DND-41 (cell line): ENCODE measurements around the gene RASGRP2.

ENCODE experiments used
- ATAC-seq: fragments of 200-7000 bp; cut with Tn5 transposase; 3 replicates; pipeline ENCODE4 v1.9.1; 2021; ENCODE audit warnings: low read depth; ENCODE audit not compliant: insufficient read depth
- DNase-seq: peaks from one replicate; pipeline ENCODE4 v3.0.0-alpha.2; 2020
- H2AFZ ChIP-seq: 2 replicates; pipeline ENCODE4 v1.6.0; 2012; ENCODE audit warnings: low read depth, low read length
- H3K27ac ChIP-seq: 2 replicates; pipeline ENCODE4 v1.5.1; 2012; ENCODE audit warnings: low read length, inconsistent platforms
- H3K27me3 ChIP-seq: fragments of 200-600 bp; sonication (generic); 2 replicates; pipeline ENCODE4 v1.6.0; 2012; ENCODE audit warnings: low read length, mild to moderate bottlenecking, inconsistent platforms; ENCODE audit not compliant: insufficient read depth, poor library complexity
- H3K36me3 ChIP-seq: 2 replicates; pipeline ENCODE4 v1.5.1; 2012; ENCODE audit warnings: low read length, inconsistent platforms; ENCODE audit not compliant: insufficient read depth
- H3K4me1 ChIP-seq: 2 replicates; pipeline ENCODE4 v1.5.1; 2012; ENCODE audit warnings: mild to moderate bottlenecking, low read length; ENCODE audit not compliant: insufficient read depth
- H3K4me2 ChIP-seq: 2 replicates; pipeline ENCODE4 v1.6.0; 2012; ENCODE audit warnings: mild to moderate bottlenecking, moderate library complexity, low read length, inconsistent platforms; ENCODE audit not compliant: insufficient read depth
- H3K4me3 ChIP-seq, 2 experiments: fragments of 200-600 bp in 1 of 2; shearing (Covaris generic) in 1 of 2; 2 replicates each; pipeline ENCODE4 v1.5.1; 2012 to 2016; ENCODE audit warnings: inconsistent platforms in 2 of 2, low read length in 2 of 2, mild to moderate bottlenecking in 2 of 2, low read depth in 1 of 2, moderate library complexity in 1 of 2
- H3K79me2 ChIP-seq: 2 replicates; pipeline ENCODE4 v1.6.0; 2012; ENCODE audit warnings: low read length, inconsistent platforms; ENCODE audit not compliant: insufficient read depth
- H3K9ac ChIP-seq: 2 replicates; pipeline ENCODE4 v1.6.0; 2012; ENCODE audit warnings: low read depth, mild to moderate bottlenecking, inconsistent platforms, low read length, moderate library complexity
- H3K9me3 ChIP-seq: 2 replicates; pipeline ENCODE4 v1.5.1; 2012; ENCODE audit warnings: low read length, moderate library complexity, mild to moderate bottlenecking, inconsistent platforms; ENCODE audit not compliant: insufficient read depth, severe bottlenecking
- H4K20me1 ChIP-seq: 2 replicates; pipeline ENCODE4 v1.6.0; 2012; ENCODE audit warnings: low read length; ENCODE audit not compliant: insufficient read depth
- EZH2 ChIP-seq: IDR thresholded peaks from 3 replicates; pipeline ENCODE4 v1.6.1; 2012; ENCODE audit warnings: borderline replicate concordance, low read depth, mild to moderate bottlenecking, moderate library complexity, low read length, inconsistent platforms; ENCODE audit not compliant: severe bottlenecking
- TF ChIP-seq, protein P1 (sequence below): IDR thresholded peaks from 2 replicates; pipeline ENCODE4 v1.5.1; 2012; ENCODE audit warnings: borderline replicate concordance, low read length, moderate library complexity, mild to moderate bottlenecking; ENCODE audit not compliant: poor library complexity, severe bottlenecking; ENCODE audit errors: extremely low read depth

RASGRP2 gene

DNA sequence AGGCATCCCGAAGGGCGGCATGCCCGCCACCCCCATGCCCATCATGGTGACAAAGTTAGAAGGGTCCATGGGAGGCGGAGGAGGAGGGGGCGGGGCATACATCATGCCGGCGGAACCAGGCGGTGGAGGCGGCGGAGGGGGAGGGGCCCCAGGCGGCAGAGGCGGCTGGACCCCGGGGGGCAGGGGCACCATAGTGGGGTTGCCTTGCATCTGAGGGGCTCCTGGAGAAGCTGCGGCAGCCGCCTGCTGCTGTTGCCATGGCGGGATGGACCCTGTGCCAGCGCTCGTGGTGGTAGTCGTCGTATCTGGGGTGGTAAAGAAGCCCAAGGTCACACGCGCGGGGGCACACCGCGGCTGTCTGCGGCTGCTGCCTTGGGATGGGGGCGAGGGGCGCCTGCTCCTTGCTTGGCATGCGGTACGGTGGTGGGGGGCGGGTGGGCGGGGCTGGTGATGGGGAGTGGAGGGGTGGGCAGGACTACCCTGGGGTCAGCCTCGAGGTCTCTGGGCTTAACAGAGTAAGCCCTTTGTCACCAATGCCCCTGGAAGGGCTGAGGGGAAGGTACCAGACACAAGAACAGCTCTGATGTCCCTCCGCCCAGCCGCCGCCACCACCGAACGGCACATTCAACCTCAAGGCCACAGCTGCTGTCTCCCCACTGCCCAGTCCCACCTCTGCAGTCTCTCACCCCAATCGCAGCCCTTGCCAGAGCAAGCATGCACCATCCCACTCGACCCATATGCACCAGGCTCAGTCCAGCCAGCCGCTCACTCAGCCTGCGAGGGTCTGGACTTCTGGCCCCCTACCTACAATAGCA lies 22.1 kb upstream of the RASGRP2 start:
- H3K27ac ChIP-seq: no peak overlapping the region
- TF ChIP-seq EZH2: no peak
- TF ChIP-seq, protein P1, sequence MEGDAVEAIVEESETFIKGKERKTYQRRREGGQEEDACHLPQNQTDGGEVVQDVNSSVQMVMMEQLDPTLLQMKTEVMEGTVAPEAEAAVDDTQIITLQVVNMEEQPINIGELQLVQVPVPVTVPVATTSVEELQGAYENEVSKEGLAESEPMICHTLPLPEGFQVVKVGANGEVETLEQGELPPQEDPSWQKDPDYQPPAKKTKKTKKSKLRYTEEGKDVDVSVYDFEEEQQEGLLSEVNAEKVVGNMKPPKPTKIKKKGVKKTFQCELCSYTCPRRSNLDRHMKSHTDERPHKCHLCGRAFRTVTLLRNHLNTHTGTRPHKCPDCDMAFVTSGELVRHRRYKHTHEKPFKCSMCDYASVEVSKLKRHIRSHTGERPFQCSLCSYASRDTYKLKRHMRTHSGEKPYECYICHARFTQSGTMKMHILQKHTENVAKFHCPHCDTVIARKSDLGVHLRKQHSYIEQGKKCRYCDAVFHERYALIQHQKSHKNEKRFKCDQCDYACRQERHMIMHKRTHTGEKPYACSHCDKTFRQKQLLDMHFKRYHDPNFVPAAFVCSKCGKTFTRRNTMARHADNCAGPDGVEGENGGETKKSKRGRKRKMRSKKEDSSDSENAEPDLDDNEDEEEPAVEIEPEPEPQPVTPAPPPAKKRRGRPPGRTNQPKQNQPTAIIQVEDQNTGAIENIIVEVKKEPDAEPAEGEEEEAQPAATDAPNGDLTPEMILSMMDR: no peak
- peaks cover 93% of the 10 kb centered on the region for H4K20me1 ChIP-seq
- DNase-seq: no peak
- peaks cover 64% of the 10 kb centered on the region for H3K79me2 ChIP-seq
- H3K27me3 ChIP-seq: no peaks in the 10 kb centered on the region
- no peak overlapping the region for H3K9ac ChIP-seq
- H2AFZ ChIP-seq: no peak overlapping the region
- H3K9me3 ChIP-seq: no peaks in the 10 kb centered on the region
- H3K4me3 ChIP-seq: no peak overlapping the region
- H3K36me3 ChIP-seq: peaks cover 89% of the 10 kb centered on the region
- H3K4me1 ChIP-seq: peaks cover 51% of the 10 kb centered on the region
- ATAC-seq: no peak
- H3K4me2 ChIP-seq: no peak overlapping the region

DNA sequence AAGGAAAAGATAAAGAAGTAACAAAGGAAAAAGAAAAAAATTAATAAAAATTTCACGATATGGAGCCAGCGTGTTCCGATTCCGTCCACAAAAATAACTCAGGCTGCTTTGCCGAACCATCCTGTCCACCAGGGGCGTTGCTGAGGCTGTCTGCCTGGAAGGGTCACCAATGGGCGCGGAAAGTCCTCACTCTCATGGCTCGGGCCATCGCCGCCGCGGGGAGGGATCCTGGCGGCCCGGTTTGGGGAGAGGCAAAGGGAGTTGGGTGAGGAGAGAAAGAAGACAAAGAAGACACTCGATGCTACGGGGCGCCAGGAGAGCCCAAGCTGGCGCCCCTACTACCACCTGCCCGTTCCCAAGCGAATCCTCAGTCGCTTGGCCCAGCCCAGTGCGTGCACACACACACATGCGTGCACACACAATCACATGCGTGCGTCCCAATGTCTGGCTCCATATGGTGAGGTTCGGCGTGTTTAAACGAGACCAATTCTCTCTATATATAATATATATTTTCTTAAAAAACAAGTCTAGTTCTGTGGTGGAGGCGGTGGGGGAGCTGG lies 21.4 kb upstream of the RASGRP2 start:
- DNase-seq: no peak
- Histone ChIP-seq H4K20me1 (peaks cover 87% of the 10 kb centered on the region), H3K27me3 (no peaks in the 10 kb centered on the region), H3K4me2 (no peak overlapping the region), H3K36me3 (peaks cover 82% of the 10 kb centered on the region), H3K79me2 (peaks cover 58% of the 10 kb centered on the region), H3K4me1 (peaks cover 48% of the 10 kb centered on the region), H3K9me3 (no peaks in the 10 kb centered on the region), H3K9ac (no peak overlapping the region), H3K27ac (no peak overlapping the region), H3K4me3 (no peak overlapping the region), H2AFZ (no peak overlapping the region)
- no peak for TF ChIP-seq EZH2
- TF ChIP-seq, protein P1: no peak
- ATAC-seq: no peak

- DNase-seq (no peak), ATAC-seq (no peak)
- H3K4me2 ChIP-seq: no peak overlapping the region
- peak overlapping the region; percentile 1; the same call in 1 of the 2 replicates for H3K27ac ChIP-seq
- H2AFZ ChIP-seq: no peak overlapping the region
- no peak overlapping the region for H3K9ac ChIP-seq
- TF ChIP-seq EZH2: no peak
- TF ChIP-seq, protein P1: no peak
- H3K36me3 ChIP-seq: peaks cover 76% of the 10 kb centered on the region
- no peak overlapping the region for H3K4me3 ChIP-seq
- peaks cover 85% of the 10 kb centered on the region for H4K20me1 ChIP-seq
- H3K9me3 ChIP-seq: no peaks in the 10 kb centered on the region
- peaks cover 45% of the 10 kb centered on the region for H3K4me1 ChIP-seq
- H3K79me2 ChIP-seq: peaks cover 51% of the 10 kb centered on the region
- no peaks in the 10 kb centered on the region for H3K27me3 ChIP-seq
Measured at GRCh38 chr11:64764753-64765152, 20.8 kb upstream of the RASGRP2 start.
